ENCODE results near the gene PAXX.

PAXX gene

GRCh38 chr9:137006116-137007003, 14.1 kb downstream of the PAXX start:
- no peak for DNase-seq

- peak; percentile 32 for DNase-seq
These were observed 15.0 kb downstream of the PAXX start for GRCh38 chr9:137007108-137007815.

- no peak for DNase-seq
These were observed 15.6 kb downstream of the PAXX start for GRCh38 chr9:137007816-137008270.

GRCh38 chr9:137008312-137008711, 16.1 kb downstream of the PAXX start:
- DNase-seq = no peak

GRCh38 chr9:137009217-137009616, 17.0 kb downstream of the PAXX start:
- no peak for DNase-seq

- DNase-seq = no peak
These were observed 17.9 kb downstream of the PAXX start for GRCh38 chr9:137009938-137010732.

- DNase-seq = no peak
These were observed 18.9 kb downstream of the PAXX start for GRCh38 chr9:137011156-137011555.

GRCh38 chr9:137011907-137012675, 19.9 kb downstream of the PAXX start:
- DNase-seq = no peak

- no peak for DNase-seq
These were observed 20.7 kb downstream of the PAXX start for GRCh38 chr9:137012694-137013570.

- DNase-seq = no peak
These were observed 21.3 kb downstream of the PAXX start for GRCh38 chr9:137013571-137013940.

- DNase-seq = no peak
These were observed 21.9 kb downstream of the PAXX start for GRCh38 chr9:137014166-137014565.

GRCh38 chr9:137014776-137015539, 22.7 kb downstream of the PAXX start:
- no peak for DNase-seq

GRCh38 chr9:137015540-137015930, 23.3 kb downstream of the PAXX start:
- no peak for DNase-seq

- no peak for DNase-seq
These were observed 23.8 kb downstream of the PAXX start for GRCh38 chr9:137015976-137016375.

- no peak for DNase-seq
These were observed 24.2 kb downstream of the PAXX start for GRCh38 chr9:137016436-137016835.

- DNase-seq = no peak
These were observed 24.8 kb downstream of the PAXX start for GRCh38 chr9:137017071-137017470.

GRCh38 chr9:137017791-137018497, 25.7 kb downstream of the PAXX start:
- DNase-seq = no peak

- DNase-seq = no peak
These were observed 26.7 kb downstream of the PAXX start for GRCh38 chr9:137018761-137019559.

All from NCI-H345 (cell line).